ENCODE data around the gene CD14.
"Not testable (repeated sequence)": the region's sequence is repeated elsewhere in the genome, so short reads cannot be mapped to it uniquely, and the experiment has no call there.

The CD14 gene

GRCh38 chr5:140634103-140634502 is 1.1 kb upstream of the CD14 start:
- no peak for DNase-seq

DNA sequence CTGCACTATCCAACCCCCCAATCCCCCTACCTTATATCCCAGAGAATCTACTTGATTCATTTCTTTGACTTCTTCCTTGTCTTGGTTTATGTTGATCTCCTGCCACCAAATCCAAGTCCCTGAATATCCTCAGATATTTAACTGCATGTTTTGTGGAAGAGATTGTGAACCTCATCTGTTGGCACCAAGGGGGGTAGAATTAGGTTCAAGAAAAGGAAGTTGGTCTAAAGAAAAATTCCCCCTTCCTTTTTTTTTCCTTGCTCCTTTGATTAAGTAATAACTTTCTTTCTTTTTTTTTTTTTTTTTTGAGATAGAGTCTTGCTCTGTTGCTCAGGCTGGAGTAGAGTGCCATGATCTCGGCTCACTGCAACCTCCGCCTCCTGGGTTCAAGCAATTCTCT is 526 bp upstream of the CD14 start:
- no peak for DNase-seq

DNA sequence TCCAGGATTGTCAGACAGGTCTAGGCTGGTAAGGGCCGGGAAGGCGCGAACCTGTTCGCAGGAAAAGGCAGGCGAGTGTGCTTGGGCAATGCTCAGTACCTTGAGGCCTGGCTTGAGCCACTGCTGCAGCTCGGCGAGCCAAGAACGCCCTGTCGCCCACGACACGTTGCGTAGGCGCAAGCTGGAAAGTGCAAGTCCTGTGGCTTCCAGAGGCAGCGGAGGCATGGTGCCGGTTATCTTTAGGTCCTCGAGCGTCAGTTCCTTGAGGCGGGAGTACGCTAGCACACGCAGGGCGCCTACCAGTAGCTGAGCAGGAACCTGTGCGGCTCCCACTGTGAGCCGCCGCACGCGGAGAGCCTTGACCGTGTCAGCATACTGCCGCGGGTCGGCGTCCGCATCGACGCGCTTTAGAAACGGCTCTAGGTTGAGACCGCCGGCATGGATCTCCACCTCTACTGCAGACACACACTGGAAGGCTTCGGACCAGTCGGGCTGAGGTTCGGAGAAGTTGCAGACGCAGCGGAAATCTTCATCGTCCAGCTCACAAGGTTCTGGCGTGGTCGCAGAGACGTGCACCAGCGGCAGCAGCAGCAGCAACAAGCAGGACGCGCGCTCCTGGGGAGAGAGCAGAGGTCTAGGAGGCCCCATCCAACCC is 482 bp downstream of the CD14 start:
- no peak for DNase-seq

DNA sequence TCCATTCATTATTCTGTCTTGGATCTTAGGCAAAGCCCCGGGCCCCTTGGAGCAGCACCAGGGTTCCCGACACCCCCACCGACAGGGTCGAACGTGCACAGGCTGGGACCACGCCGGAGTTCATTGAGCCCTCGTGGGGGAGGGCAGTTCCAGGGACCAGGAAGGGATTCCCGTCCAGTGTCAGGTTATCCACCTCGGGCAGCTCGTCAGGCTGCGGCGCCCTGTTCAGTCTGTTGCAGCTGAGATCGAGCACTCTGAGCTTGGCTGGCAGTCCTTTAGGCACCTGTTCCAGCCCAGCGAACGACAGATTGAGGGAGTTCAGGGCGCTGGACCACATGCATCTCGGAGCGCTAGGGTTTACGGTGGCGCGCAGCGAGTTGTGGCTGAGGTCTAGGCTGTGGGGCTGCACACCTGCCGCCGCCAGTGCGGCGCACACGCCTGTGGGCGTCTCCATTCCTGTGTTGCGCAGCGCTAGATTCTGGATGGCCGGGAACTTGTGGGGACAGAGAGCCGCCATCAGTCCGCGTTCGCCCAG is 1.1 kb downstream of the CD14 start:
- DNase-seq: no peak

DNA sequence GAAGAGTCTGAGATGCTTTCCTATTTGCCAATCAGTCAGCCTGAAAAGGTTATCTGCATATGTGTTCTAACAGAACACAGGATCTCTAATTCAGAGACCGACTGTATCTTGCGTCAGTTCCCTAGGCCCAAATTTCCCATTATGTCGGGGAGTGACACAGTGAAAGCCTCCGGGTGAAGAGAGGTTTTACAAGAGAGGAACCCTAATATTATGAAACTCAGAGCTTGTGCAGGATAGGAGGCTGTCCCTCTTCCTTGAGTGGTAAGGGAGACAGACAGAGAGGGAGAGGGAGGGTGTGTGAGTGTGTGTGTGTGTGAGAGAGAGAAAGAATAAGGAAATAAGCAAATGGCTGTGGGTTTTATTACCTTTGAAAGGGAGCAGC is 1.9 kb downstream of the CD14 start:
- no peak for DNase-seq

- DNase-seq: no peak
These were observed 2.5 kb downstream of the CD14 start for GRCh38 chr5:140630292-140631035.

- no peak for DNase-seq
These were observed 4.3 kb downstream of the CD14 start for GRCh38 chr5:140628711-140629110.

- DNase-seq: no peak
These were observed 5.0 kb downstream of the CD14 start for GRCh38 chr5:140627972-140628371.

DNA sequence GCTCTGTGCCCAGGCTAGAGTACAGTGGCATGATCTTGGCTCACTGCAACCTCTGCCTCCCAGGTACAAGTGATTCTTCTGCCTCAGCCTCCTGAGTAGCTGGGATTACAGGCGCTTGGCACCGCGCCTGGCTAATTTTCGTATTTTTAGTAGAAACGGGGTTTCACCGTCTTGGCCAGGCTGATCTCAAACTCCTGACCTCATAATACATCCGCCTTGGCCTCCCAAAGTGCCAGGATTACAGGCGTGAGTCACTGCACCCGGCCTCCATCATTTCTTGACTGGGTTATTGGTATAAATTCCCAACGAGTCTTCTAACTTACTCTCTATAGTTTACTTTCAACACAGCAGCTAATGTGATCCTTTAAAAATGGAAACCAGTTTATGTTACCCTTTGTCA is 8.1 kb downstream of the CD14 start:
- DNase-seq: not testable (repeated sequence)

GRCh38 chr5:140623061-140623460 is 9.9 kb downstream of the CD14 start:
- DNase-seq: not testable (repeated sequence)

GRCh38 chr5:140622301-140622700 is 10.7 kb downstream of the CD14 start:
- DNase-seq: no peak

- DNase-seq: no peak
These were observed 21.9 kb downstream of the CD14 start for GRCh38 chr5:140611020-140611521.

DNA sequence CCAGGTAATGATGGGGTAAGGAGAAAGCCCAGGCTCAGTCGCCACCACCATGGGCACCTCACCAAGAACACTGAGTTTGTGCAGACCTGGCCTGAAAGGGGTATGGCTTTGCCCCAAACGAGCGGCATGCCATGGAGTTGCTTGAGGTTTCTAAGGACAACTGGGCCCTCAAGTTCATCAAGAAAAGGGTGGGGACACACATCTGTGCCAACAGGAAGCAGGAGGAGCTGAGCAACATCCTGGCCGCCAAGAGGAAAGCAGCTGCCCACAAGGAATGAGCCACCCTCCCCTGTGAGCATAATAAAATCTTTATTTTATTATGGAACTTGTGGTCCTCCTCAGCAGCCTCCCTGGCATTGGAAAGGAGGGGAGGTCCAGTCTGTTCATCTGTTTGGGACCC is 23.8 kb downstream of the CD14 start:
- DNase-seq: no peak

GRCh38 chr5:140608722-140609121 is 24.3 kb downstream of the CD14 start:
- DNase-seq: no peak

GRCh38 chr5:140607031-140607430 is 25.9 kb downstream of the CD14 start:
- no peak for DNase-seq

- DNase-seq: no peak
These were observed 27.1 kb downstream of the CD14 start for GRCh38 chr5:140605879-140606278.

DNA sequence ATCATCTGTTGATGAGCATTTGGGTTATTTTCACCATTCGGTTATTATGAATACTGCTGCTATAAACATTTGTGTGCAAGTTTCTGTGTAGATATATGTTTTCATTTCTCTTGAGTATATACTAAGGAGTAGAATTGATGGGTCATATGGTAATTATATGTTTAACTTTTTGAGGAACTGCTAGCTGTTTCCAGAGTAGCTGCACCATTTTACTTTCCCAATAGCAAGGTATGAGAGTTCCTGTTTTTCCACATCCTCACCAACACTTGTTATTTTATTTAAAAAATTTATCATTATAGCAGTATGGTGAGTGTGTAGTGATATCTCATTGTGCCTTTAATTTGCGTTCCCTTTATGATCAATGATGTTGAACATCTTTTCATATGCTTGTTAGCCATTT is 29.2 kb downstream of the CD14 start:
- DNase-seq: no peak

- not testable (repeated sequence) for DNase-seq
These were observed 29.6 kb downstream of the CD14 start for GRCh38 chr5:140603446-140603698.

GRCh38 chr5:140602147-140602546 is 30.8 kb downstream of the CD14 start:
- no peak for DNase-seq

DNA sequence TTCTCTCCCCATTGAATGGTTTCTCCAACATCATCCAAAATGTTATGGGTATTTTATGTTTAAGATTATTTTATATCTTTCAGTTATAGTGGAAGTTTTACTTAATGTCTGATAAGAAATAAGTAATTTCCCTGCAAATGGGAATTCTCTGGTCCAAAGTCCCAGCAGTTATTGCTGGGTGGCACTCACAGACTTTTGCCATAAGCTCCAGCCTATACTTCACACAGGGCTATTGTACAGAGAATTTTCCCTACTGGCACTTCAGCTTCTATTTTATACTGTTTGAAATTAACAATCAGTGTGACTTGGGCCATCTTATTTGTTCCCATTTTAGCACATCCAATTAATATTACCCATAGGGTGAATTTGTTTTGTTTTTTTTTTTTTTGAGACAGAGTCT is 32.9 kb downstream of the CD14 start:
- DNase-seq: no peak

DNA sequence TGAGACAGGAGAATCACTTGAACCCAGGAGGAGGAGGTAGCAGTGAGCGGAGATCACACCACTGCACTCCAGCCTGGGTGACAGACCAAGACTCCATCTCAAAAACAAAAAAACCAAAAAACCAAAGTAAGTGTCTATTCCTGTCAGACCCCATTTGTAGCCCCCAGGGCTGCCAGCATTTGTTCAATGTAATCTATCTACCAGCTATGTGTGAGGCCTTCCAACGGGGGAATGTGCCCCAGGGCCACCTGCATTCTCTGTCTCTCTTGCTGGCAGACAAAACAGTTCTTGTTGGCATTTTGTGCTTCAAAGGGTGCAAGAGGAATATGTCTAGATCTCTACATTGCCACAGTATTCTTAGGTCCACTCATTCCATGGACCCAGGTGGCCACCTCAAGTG is 34.1 kb downstream of the CD14 start:
- DNase-seq: no peak

DNA sequence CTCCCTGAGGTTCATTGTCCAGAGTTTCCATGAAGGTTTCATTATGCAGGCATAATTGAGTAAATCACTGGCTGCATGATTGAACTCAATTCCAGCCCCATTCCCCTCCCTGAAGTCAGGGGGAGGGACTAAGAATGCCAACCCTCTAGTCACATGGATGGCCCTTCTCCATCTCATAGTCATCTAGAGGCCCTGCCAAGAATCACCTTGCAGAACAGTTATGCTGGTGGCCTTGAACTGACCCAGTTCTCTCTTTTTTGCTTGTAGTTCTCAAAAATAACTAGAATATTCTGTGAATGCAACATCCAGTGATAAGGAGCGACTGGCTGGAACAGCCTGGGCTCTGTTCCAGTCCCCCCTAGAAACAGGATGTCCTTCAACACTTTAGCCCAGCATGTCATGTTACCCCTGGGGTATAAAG is 36.6 kb downstream of the CD14 start:
- no peak for DNase-seq

DNA sequence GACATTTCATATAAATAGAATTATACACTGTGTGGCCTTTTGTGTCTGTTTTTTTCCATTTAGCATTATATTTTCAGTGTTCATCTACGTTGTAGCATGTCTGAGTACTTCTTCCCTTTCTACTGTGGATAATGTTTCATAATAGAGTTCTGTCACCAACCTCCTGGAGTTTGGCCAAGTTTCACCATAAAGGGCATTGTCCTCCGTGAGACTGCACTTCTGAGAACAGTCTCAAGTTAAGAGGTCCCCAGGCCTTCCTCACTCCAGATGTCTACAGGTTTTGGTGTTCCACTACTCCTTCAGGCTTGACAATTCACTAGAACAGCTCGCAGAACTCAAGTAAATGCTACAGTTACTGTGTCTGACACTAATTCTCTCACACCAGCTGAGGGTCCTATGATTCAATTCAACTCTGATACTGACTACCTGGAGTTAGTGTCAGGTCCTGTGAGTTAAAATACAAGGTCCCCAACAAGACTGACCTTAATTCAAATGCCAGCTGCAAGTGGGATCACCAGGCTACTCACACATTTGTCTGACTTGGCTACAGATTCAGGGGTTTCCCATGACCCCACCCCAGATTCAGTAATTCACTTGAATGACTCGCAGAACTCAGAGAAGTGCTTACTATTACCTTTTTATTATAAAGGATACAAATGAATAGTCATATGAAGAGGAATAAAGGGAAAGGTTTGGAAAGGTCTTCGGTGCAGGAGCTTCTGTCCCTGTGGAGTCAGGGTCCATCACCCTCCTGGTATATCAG is 37.3 kb downstream of the CD14 start:
- DNase-seq: no peak

DNA sequence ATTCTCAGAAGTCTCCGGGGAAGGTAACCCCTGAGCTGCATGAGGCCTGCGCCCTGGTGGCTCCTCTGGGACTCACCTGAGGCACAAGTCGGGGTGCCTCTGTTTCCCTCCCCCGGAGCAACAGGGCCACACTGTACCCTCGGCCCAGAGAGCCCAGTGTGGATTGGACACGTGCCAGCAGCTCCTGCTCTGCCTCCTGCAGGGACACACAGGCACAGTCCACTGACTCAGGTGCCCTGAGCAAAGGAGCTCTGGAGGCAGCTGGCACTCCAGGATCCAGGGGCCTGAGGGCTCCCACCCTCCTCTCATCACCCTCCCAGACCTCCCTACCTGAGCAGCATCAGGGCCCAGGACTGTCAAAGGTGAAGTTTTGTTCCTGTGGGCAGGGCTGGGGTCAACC is 38.8 kb downstream of the CD14 start:
- no peak for DNase-seq
